Endothelial cell of umbilical vein (primary cell): Measurements from ENCODE around the gene RPS27. TPM values are rescaled to one million over a fixed set of nuclear protein-coding genes. Genes with fewer than 3 reads are reported as not detected.

Experiments used
- BruUV-seq: library from RNA; stranded (reverse); fragments of 400-500 nt; replicated peaks from 2 replicates; lab custom pipeline; 2021; lab: Mats Ljungman, UMichigan
- CTCF ChIA-PET: fragments of 300-600, 350-600 bp; sonication (Branson Sonifier 250); formaldehyde crosslinking; loops from one replicate; lab custom pipeline; 2021; ENCODE audit warnings: antibody characterized with exemption, inconsistent platforms; lab: Charles Lee
- POLR2A ChIA-PET: fragments of 300-600, 350-600 bp; sonication (Branson Sonifier 250); formaldehyde crosslinking; loops from one replicate; lab custom pipeline; 2021; ENCODE audit warnings: antibody characterized with exemption, inconsistent platforms; lab: Charles Lee
- DNase-seq: peaks from one replicate; pipeline ENCODE4 v3.0.0-alpha.2; 2011; ENCODE audit warnings: low read depth, low spot score
- FAIRE-seq: peaks from 2 replicates; lab custom pipeline; 2011; peaks lifted over from hg19 to GRCh38; lab: Jason Lieb, UNC
- H2AFZ ChIP-seq: 2 replicates; pipeline ENCODE4 v1.6.0; 2012; ENCODE audit warnings: low read depth, low read length, control low read depth, inconsistent platforms
- H3K27ac ChIP-seq: 2 replicates; pipeline ENCODE4 v1.5.1; 2011; ENCODE audit warnings: low read depth, mild to moderate bottlenecking, control low read depth, low read length, moderate library complexity; ENCODE audit not compliant: insufficient read depth
- H3K27me3 ChIP-seq, 2 experiments: 2 replicates each; pipeline versions ENCODE4 v1.6.0 to v1.6.1; 2011; ENCODE audit warnings: low read length in 2 of 2, mixed read lengths in 1 of 2; ENCODE audit not compliant: control insufficient read depth in 2 of 2, insufficient read depth in 2 of 2
- H3K36me3 ChIP-seq, 2 experiments: 2 replicates in 1 of 2; 3 replicates in 1 of 2; pipeline ENCODE4 v1.5.1; 2011; ENCODE audit warnings: low read length in 2 of 2, mild to moderate bottlenecking in 1 of 2, moderate library complexity in 1 of 2; ENCODE audit not compliant: control insufficient read depth in 2 of 2, insufficient read depth in 2 of 2; ENCODE audit errors: extremely low read depth in 1 of 2
- H3K4me1 ChIP-seq: 3 replicates; pipeline ENCODE4 v1.5.1; 2011; ENCODE audit warnings: mild to moderate bottlenecking, low read length; ENCODE audit not compliant: control insufficient read depth, insufficient read depth; ENCODE audit errors: extremely low read depth
- H3K4me2 ChIP-seq: 2 replicates; pipeline ENCODE4 v1.6.1; 2011; ENCODE audit warnings: low read length, control low read depth, mixed read lengths; ENCODE audit not compliant: insufficient read depth
- H3K4me3 ChIP-seq, 3 experiments: fragments of 200-600 bp in 1 of 3; sonication (generic), shearing (Covaris generic) in 1 of 3; replicated peaks in 1 of 3; 2 replicates each; pipeline ENCODE4 v1.5.1; 2011 to 2016; ENCODE audit warnings: control low read depth in 3 of 3, low read length in 3 of 3, mild to moderate bottlenecking in 2 of 3, inconsistent platforms in 1 of 3, low read depth in 1 of 3, moderate library complexity in 1 of 3; ENCODE audit not compliant: insufficient read depth in 1 of 3
- H3K79me2 ChIP-seq: 2 replicates; pipeline ENCODE4 v1.6.0; 2012; ENCODE audit warnings: low read length, inconsistent platforms; ENCODE audit not compliant: control insufficient read depth, insufficient read depth
- H3K9ac ChIP-seq: replicated peaks from 2 replicates; pipeline ENCODE3; 2011; ENCODE audit warnings: low read length, control low read depth; ENCODE audit not compliant: insufficient read depth; ENCODE audit errors: extremely low read depth
- H3K9me1 ChIP-seq: replicated peaks from 3 replicates; pipeline ENCODE4 v1.6.0; 2011; ENCODE audit warnings: mild to moderate bottlenecking, low read length; ENCODE audit not compliant: control insufficient read depth, insufficient read depth; ENCODE audit errors: extremely low read depth
- H3K9me3 ChIP-seq: replicated peaks from 2 replicates; pipeline ENCODE4 v1.5.1; 2012; ENCODE audit warnings: low read length, inconsistent platforms; ENCODE audit not compliant: control insufficient read depth, insufficient read depth
- H4K20me1 ChIP-seq: replicated peaks from 2 replicates; pipeline ENCODE3; 2011; ENCODE audit warnings: mild to moderate bottlenecking, low read length; ENCODE audit not compliant: control insufficient read depth, insufficient read depth; ENCODE audit errors: extremely low read depth
- EZH2 ChIP-seq: IDR thresholded peaks from 2 replicates; pipeline ENCODE4 v1.6.1; 2012; ENCODE audit warnings: borderline replicate concordance, low read depth, mild to moderate bottlenecking, moderate library complexity, low read length, inconsistent platforms; ENCODE audit not compliant: severe bottlenecking
- FOS ChIP-seq: IDR thresholded peaks from 2 replicates; pipeline ENCODE4 v1.6.1; 2011; ENCODE audit warnings: mild to moderate bottlenecking, low read length, moderate library complexity, borderline replicate concordance; ENCODE audit not compliant: insufficient read depth
- GATA2 ChIP-seq: IDR thresholded peaks from 2 replicates; pipeline ENCODE4 v1.7.0; 2011; ENCODE audit warnings: low read depth, mild to moderate bottlenecking, moderate library complexity, mixed read lengths, low read length; ENCODE audit not compliant: insufficient read length, insufficient read depth
- JUN ChIP-seq: IDR thresholded peaks from 2 replicates; pipeline ENCODE4 v1.6.1; 2011; ENCODE audit warnings: borderline replicate concordance, low read depth; ENCODE audit not compliant: insufficient read length, insufficient read depth
- MAX ChIP-seq: IDR thresholded peaks from 2 replicates; pipeline ENCODE4 v1.6.1; 2011; ENCODE audit not compliant: insufficient read depth, insufficient read length
- MYC ChIP-seq: IDR thresholded peaks from one replicate; pipeline ENCODE4 v1.6.1; 2011; ENCODE audit warnings: mild to moderate bottlenecking, low read depth, low read length
- POLR2A ChIP-seq: IDR thresholded peaks from 2 replicates; pipeline ENCODE4 v1.6.1; 2012; ENCODE audit warnings: low read depth, mild to moderate bottlenecking, control low read depth, low read length
- POLR2AphosphoS5 ChIP-seq: IDR thresholded peaks from 2 replicates; pipeline ENCODE4 v1.6.1; 2012; ENCODE audit warnings: low read depth, mild to moderate bottlenecking, control low read depth, low read length, moderate library complexity; ENCODE audit not compliant: insufficient read depth
- dilution Hi-C: fragments of 300-500 bp; cut with MboI; formaldehyde crosslinking; loops from one replicate; pipeline ENCODE4 v1.15.0; 2019; ENCODE audit warnings: low sequenced_read_pairs; ENCODE audit not compliant: extremely low pct_ligation_motif_present
- intact Hi-C: fragments of 100-400 bp; cut with micrococcal nuclease; formaldehyde crosslinking; loops from one replicate; pipeline ENCODE4 v1.10.0; 2022
- polyA plus RNA-seq, 4 experiments: library from polyadenylated mRNA; depleted of rRNA in 3 of 4; stranded (reverse) in 3 of 4; unstranded in 1 of 4; fragments of >200 nt; gene quantifications; 2 replicates each; pipeline versions ENCODE4 v1.2.1 to v1.2.3, GENCODE V29; 2011 to 2012; ENCODE audit warnings: missing spikeins in 1 of 4
- total RNA-seq: library from RNA; stranded (reverse); gene quantifications from 2 replicates; pipeline ENCODE4 v1.2.3, GENCODE V29; 2021
- TF ChIP-seq, protein P1 (sequence below), 2 donors: IDR thresholded peaks; 1 replicate in 1 of 2; 2 replicates in 1 of 2; pipeline ENCODE4 v1.5.1; 2011; ENCODE audit warnings: low read length in 2 of 2, mild to moderate bottlenecking in 2 of 2, moderate library complexity in 2 of 2, control low read depth in 1 of 2, inconsistent platforms in 1 of 2, low read depth in 1 of 2; ENCODE audit not compliant: insufficient read depth in 1 of 2; ENCODE audit errors: extremely low read depth in 1 of 2

Gene RPS27
- total and polyA plus RNA-seq, 2 donors (not counting 3 experiments of a cell fraction or from before 2014, with no cell fraction given) = 1,120 to 1,521 TPM

DNA sequence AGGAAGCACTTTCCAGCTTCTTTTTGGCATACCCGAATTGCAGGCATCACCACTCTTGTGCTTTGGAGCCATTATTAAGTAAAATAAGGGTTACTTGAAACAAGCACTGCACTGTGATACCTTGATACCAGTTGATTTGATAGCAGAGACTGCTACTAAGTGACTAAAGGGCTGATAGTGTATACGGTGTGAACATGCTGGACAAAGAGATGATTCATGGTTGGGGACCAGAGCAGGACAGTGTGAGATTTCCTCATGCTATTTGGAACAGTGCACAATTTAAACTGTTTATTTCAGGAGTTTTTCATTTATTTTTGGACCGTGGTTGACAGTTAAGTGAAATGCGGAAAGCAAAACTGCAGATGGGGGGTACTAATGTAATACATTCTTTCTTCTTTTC lies 9.9 kb downstream of the RPS27 start:
- no peaks in the 10 kb centered on the region for H3K4me1 ChIP-seq
- no peak overlapping the region for H2AFZ ChIP-seq
- no peak for FAIRE-seq
- H3K9ac ChIP-seq = no peak overlapping the region
- no peak overlapping the region for H3K27ac ChIP-seq
- no peak for TF ChIP-seq GATA2
- TF ChIP-seq EZH2 = no peak
- no peak for TF ChIP-seq MYC
- TF ChIP-seq, protein P1, sequence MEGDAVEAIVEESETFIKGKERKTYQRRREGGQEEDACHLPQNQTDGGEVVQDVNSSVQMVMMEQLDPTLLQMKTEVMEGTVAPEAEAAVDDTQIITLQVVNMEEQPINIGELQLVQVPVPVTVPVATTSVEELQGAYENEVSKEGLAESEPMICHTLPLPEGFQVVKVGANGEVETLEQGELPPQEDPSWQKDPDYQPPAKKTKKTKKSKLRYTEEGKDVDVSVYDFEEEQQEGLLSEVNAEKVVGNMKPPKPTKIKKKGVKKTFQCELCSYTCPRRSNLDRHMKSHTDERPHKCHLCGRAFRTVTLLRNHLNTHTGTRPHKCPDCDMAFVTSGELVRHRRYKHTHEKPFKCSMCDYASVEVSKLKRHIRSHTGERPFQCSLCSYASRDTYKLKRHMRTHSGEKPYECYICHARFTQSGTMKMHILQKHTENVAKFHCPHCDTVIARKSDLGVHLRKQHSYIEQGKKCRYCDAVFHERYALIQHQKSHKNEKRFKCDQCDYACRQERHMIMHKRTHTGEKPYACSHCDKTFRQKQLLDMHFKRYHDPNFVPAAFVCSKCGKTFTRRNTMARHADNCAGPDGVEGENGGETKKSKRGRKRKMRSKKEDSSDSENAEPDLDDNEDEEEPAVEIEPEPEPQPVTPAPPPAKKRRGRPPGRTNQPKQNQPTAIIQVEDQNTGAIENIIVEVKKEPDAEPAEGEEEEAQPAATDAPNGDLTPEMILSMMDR (IDR thresholded peaks at IDR 0.05; ENCODE audit: extremely low read depth in 1 of 2, insufficient read depth in 1 of 2, low read depth in 1 of 2, low read length in 2 of 2) = no peak
- TF ChIP-seq POLR2A = no peak
- TF ChIP-seq MAX = no peak
- TF ChIP-seq JUN = no peak
- no peak for TF ChIP-seq FOS
- TF ChIP-seq POLR2AphosphoS5 = no peak
- no peaks in the 10 kb centered on the region for H3K9me3 ChIP-seq
- no peaks in the 10 kb centered on the region for H4K20me1 ChIP-seq
- no peaks in the 10 kb centered on the region for H3K36me3 ChIP-seq
- H3K27me3 ChIP-seq = no peaks in the 10 kb centered on the region
- intact Hi-C loops (no loop called here), dilution Hi-C loops (no loop called here)
- BruUV-seq = no TSS peak
- ChIA-PET CTCF (no interaction called here), POLR2A (interaction anchor here (2.1 kb wide), 1 partner anchor 10 kb away, joined by 6 read pairs; the partner anchor contains the start of gene RPS27)
- no peak overlapping the region for H3K4me2 ChIP-seq
- no peak overlapping the region for H3K4me3 ChIP-seq
- no peaks in the 10 kb centered on the region for H3K9me1 ChIP-seq
- H3K79me2 ChIP-seq = no peaks in the 10 kb centered on the region
- no peak for DNase-seq
